Measurements from ENCODE around the gene ZRANB1. TPM values are rescaled to one million over a fixed set of nuclear protein-coding genes. Genes with fewer than 3 reads are reported as not detected.

The ZRANB1 gene
- total RNA-seq, 2 donors from 2014 or later = 8.4 to 13.1 TPM

- peak; percentile 15 for DNase-seq
- Histone ChIP-seq H3K27me3 (no peaks in the 10 kb centered on the region), H3K9ac (ENCODE audit: low read depth in 2 of 2, low read length in 2 of 2) (peak overlapping the region in 1 of 2 donors; percentile 24), H3K9me3 (no peaks in the 10 kb centered on the region), H3K36me3 (peaks cover 13% of the 10 kb centered on the region), H3K27ac (no peak overlapping the region), H3K4me1 (no peaks in the 10 kb centered on the region), H3K4me3 (no peak overlapping the region)
- no peak for TF ChIP-seq CTCF (IDR thresholded peaks at IDR 0.05)
- intact Hi-C loops (cut with DNase I) = no loop called here
Observed at GRCh38 chr10:124998624-124999291, 56.8 kb downstream of the ZRANB1 start.

GRCh38 chr10:124999433-125000365 lies 57.8 kb downstream of the ZRANB1 start:
- Histone ChIP-seq H3K4me3 (no peak overlapping the region), H3K9me3 (no peaks in the 10 kb centered on the region)

GRCh38 chr10:125000366-125001312 lies 58.7 kb downstream of the ZRANB1 start:
- Histone ChIP-seq H3K4me3 (no peak overlapping the region), H3K9me3 (no peaks in the 10 kb centered on the region), H3K4me1 (no peaks in the 10 kb centered on the region), H3K9ac (ENCODE audit: low read depth in 2 of 2, low read length in 2 of 2) (no peak overlapping the region), H3K36me3 (peaks cover 13% of the 10 kb centered on the region), H3K27me3 (no peaks in the 10 kb centered on the region), H3K27ac (no peak overlapping the region)
- intact Hi-C loops (cut with DNase I) = no loop called here
- no peak for DNase-seq
- TF ChIP-seq CTCF (IDR thresholded peaks at IDR 0.05) = no peak

More at GRCh38 chr10:124999433-125000365, 57.8 kb downstream of the ZRANB1 start:
- Histone ChIP-seq H3K4me1 (no peaks in the 10 kb centered on the region), H3K9ac (ENCODE audit: low read depth in 2 of 2, low read length in 2 of 2) (no peak overlapping the region), H3K27ac (no peak overlapping the region), H3K27me3 (no peaks in the 10 kb centered on the region), H3K36me3 (peaks cover 13% of the 10 kb centered on the region)
- peak; percentile 22 for DNase-seq
- intact Hi-C loops (cut with DNase I) = no loop called here
- TF ChIP-seq CTCF (IDR thresholded peaks at IDR 0.05) = no peak

GRCh38 chr10:125001313-125002046 lies 59.6 kb downstream of the ZRANB1 start:
- Histone ChIP-seq H3K9me3 (no peaks in the 10 kb centered on the region), H3K4me1 (no peaks in the 10 kb centered on the region), H3K9ac (ENCODE audit: low read depth in 2 of 2, low read length in 2 of 2) (no peak overlapping the region), H3K27me3 (no peaks in the 10 kb centered on the region), H3K27ac (no peak overlapping the region), H3K36me3 (peaks cover 13% of the 10 kb centered on the region), H3K4me3 (no peak overlapping the region)
- intact Hi-C loops (cut with DNase I) = no loop called here
- no peak for TF ChIP-seq CTCF (IDR thresholded peaks at IDR 0.05)
- DNase-seq = no peak
